Esophagus squamous epithelium (tissue), 4 donors: ENCODE results near the gene AP3B1.

Experiments used
- CTCF ChIP-seq, 6 experiments: fragments of 450-650 bp in 4 of 6; fragments of 200-600 bp in 2 of 6; sonication (generic) in 2 of 6; IDR thresholded peaks; one replicate each; pipeline ENCODE4 v1.5.1; 2016 to 2019; ENCODE audit warnings: antibody characterized with exemption in 6 of 6, mild to moderate bottlenecking in 4 of 6, moderate library complexity in 4 of 6
- POLR2A ChIP-seq, 4 donors: fragments of 450-650 bp; IDR thresholded peaks; one replicate each; pipeline ENCODE4 v1.6.1; 2017; ENCODE audit warnings: antibody characterized with exemption in 4 of 4, mild to moderate bottlenecking in 4 of 4, moderate library complexity in 3 of 4

GRCh38 chr5:78151594-78152271 is 142.8 kb downstream of the AP3B1 start:
- TF ChIP-seq CTCF (IDR thresholded peaks at IDR 0.05) (no peak), POLR2A (IDR thresholded peaks at IDR 0.05) (no peak)
